Trophoblast cell (in vitro differentiated cells and primary cell): Measurements from ENCODE around the gene ITPK1.

ENCODE experiments used
- DNase-seq, 2 donors: peaks; one replicate each; pipeline ENCODE4 v3.0.0-alpha.2; 2016
- H2AFZ ChIP-seq: 2 replicates; pipeline ENCODE4 v1.6.1; 2013; ENCODE audit warnings: low read length, moderate library complexity, mild to moderate bottlenecking; ENCODE audit not compliant: insufficient read depth, poor library complexity
- H2AK5ac ChIP-seq: 2 replicates; pipeline ENCODE4 v1.6.1; 2013; ENCODE audit warnings: mild to moderate bottlenecking, low read length
- H2BK120ac ChIP-seq: 2 replicates; pipeline ENCODE4 v1.6.1; 2013; ENCODE audit warnings: low read length, mild to moderate bottlenecking, moderate library complexity; ENCODE audit not compliant: insufficient read depth, poor library complexity
- H2BK12ac ChIP-seq: 2 replicates; pipeline ENCODE4 v1.6.1; 2013; ENCODE audit warnings: mild to moderate bottlenecking, low read length, moderate library complexity
- H2BK5ac ChIP-seq: 2 replicates; pipeline ENCODE4 v1.6.1; 2013; ENCODE audit warnings: low read length, low read depth, moderate library complexity, mild to moderate bottlenecking; ENCODE audit not compliant: poor library complexity
- H3K14ac ChIP-seq: 2 replicates; pipeline ENCODE4 v1.6.1; 2013; ENCODE audit warnings: mild to moderate bottlenecking, low read length
- H3K18ac ChIP-seq: 2 replicates; pipeline ENCODE4 v1.6.1; 2013; ENCODE audit warnings: mild to moderate bottlenecking, low read length
- H3K23ac ChIP-seq: 2 replicates; pipeline ENCODE4 v1.6.1; 2013; ENCODE audit warnings: low read length
- H3K27ac ChIP-seq: 2 replicates; pipeline ENCODE4 v1.5.1; 2013; ENCODE audit warnings: low read depth, mild to moderate bottlenecking, inconsistent platforms, low read length, moderate library complexity
- H3K27me3 ChIP-seq: 2 replicates; pipeline ENCODE4 v1.6.1; 2013; ENCODE audit warnings: inconsistent platforms, mild to moderate bottlenecking, low read length, moderate library complexity; ENCODE audit not compliant: insufficient read depth
- H3K36me3 ChIP-seq, 2 experiments: 1 replicate in 1 of 2; 2 replicates in 1 of 2; pipeline ENCODE4 v1.6.1; 2013; ENCODE audit warnings: low read length in 2 of 2, mild to moderate bottlenecking in 2 of 2, moderate library complexity in 1 of 2; ENCODE audit not compliant: insufficient read depth in 2 of 2, control insufficient read depth in 1 of 2
- H3K4ac ChIP-seq: 2 replicates; pipeline ENCODE4 v1.6.1; 2013; ENCODE audit warnings: low read depth, mild to moderate bottlenecking, low read length, moderate library complexity
- H3K4me1 ChIP-seq, 2 experiments: 1 replicate in 1 of 2; 2 replicates in 1 of 2; pipeline ENCODE4 v1.6.1; 2013; ENCODE audit warnings: low read length in 2 of 2, mild to moderate bottlenecking in 2 of 2, moderate library complexity in 1 of 2; ENCODE audit not compliant: insufficient read depth in 2 of 2, control insufficient read depth in 1 of 2
- H3K4me2 ChIP-seq: 2 replicates; pipeline ENCODE4 v1.6.1; 2013; ENCODE audit warnings: inconsistent platforms, mild to moderate bottlenecking, low read length, moderate library complexity
- H3K4me3 ChIP-seq: 2 replicates; pipeline ENCODE4 v1.5.1; 2013; ENCODE audit warnings: mild to moderate bottlenecking, low read depth, low read length, inconsistent platforms
- H3K79me1 ChIP-seq: one replicate; pipeline ENCODE4 v1.6.1; 2013; ENCODE audit warnings: low read length
- H3K79me2 ChIP-seq: 2 replicates; pipeline ENCODE4 v1.6.1; 2013; ENCODE audit warnings: low read length, mild to moderate bottlenecking; ENCODE audit not compliant: control insufficient read depth, insufficient read depth, poor library complexity
- H3K9ac ChIP-seq: 2 replicates; pipeline ENCODE4 v1.6.1; 2013; ENCODE audit warnings: mild to moderate bottlenecking, low read length
- H3K9me3 ChIP-seq: 2 replicates; pipeline ENCODE4 v1.6.1; 2013; ENCODE audit warnings: low read depth, mild to moderate bottlenecking, control low read depth, inconsistent platforms, low read length; ENCODE audit not compliant: insufficient read depth
- H4K12ac ChIP-seq: 2 replicates; pipeline ENCODE4 v1.6.1; 2013; ENCODE audit warnings: low read depth, mild to moderate bottlenecking, low read length, moderate library complexity
- H4K8ac ChIP-seq: 2 replicates; pipeline ENCODE4 v1.6.1; 2013; ENCODE audit warnings: low read depth, mild to moderate bottlenecking, low read length, moderate library complexity
- H4K91ac ChIP-seq: one replicate; pipeline ENCODE4 v1.6.1; 2013; ENCODE audit warnings: low read depth, mild to moderate bottlenecking, low read length, moderate library complexity
- WGBS: extraction: QIAGEN DNeasy Blood & Tissue Kit; methylation state at CpG from one replicate; pipeline ENCODE4 v1.1.7; 2013; ENCODE audit warnings: missing lambda C conversion rate; ENCODE audit not compliant: insufficient read length, insufficient coverage; ENCODE audit errors: extremely low coverage; 5-methylcytosine and 5-hydroxymethylcytosine counted together

Gene ITPK1

GRCh38 chr14:92928258-92928629 is 187.5 kb downstream of the ITPK1 start:
- Histone ChIP-seq H4K8ac (no peak overlapping the region), H3K27ac (no peak overlapping the region), H3K18ac (no peak overlapping the region), H2BK12ac (no peak overlapping the region), H3K9me3 (no peaks in the 10 kb centered on the region), H2AFZ (no peak overlapping the region), H3K36me3 (no peaks in the 10 kb centered on the region), H3K4me1 (peaks cover 0 to 2% of the 10 kb centered on the region in 2 experiments), H3K23ac (no peak overlapping the region), H4K91ac (no peak overlapping the region), H3K27me3 (no peaks in the 10 kb centered on the region), H2AK5ac (no peak overlapping the region), H3K4me2 (no peak overlapping the region), H2BK120ac (no peak overlapping the region), H3K4ac (no peak overlapping the region), H3K9ac (no peak overlapping the region), H2BK5ac (no peak overlapping the region), H3K4me3 (no peak overlapping the region), H3K79me1 (no peaks in the 10 kb centered on the region), H3K79me2 (no peaks in the 10 kb centered on the region), H4K12ac (no peak overlapping the region), H3K14ac (no peak overlapping the region)
- no peak for DNase-seq
- no CpG with 5 or more reads among the region's 3 CpGs for WGBS

- no peak overlapping the region for H3K18ac ChIP-seq
- no peak overlapping the region for H4K12ac ChIP-seq
- DNase-seq, result peak; percentile 65 to 86
- H3K79me1 ChIP-seq, result no peaks in the 10 kb centered on the region
- no CpG with 5 or more reads among the region's 14 CpGs for WGBS
- H4K8ac ChIP-seq, result no peak overlapping the region
- H3K9ac ChIP-seq, result no peak overlapping the region
- H2AFZ ChIP-seq, result no peak overlapping the region
- no peaks in the 10 kb centered on the region for H3K36me3 ChIP-seq
- no peak overlapping the region for H2BK120ac ChIP-seq
- no peak overlapping the region for H2BK5ac ChIP-seq
- no peak overlapping the region for H2AK5ac ChIP-seq
- no peak overlapping the region for H3K4me3 ChIP-seq
- no peaks in the 10 kb centered on the region for H3K9me3 ChIP-seq
- no peak overlapping the region for H3K4me2 ChIP-seq
- no peaks in the 10 kb centered on the region for H3K79me2 ChIP-seq
- no peak overlapping the region for H4K91ac ChIP-seq
- no peak overlapping the region for H3K14ac ChIP-seq
- H3K27ac ChIP-seq, result no peak overlapping the region
- no peak overlapping the region for H3K23ac ChIP-seq
- peaks cover 0 to 5% of the 10 kb centered on the region in 2 experiments for H3K4me1 ChIP-seq
- H3K4ac ChIP-seq, result no peak overlapping the region
- H3K27me3 ChIP-seq, result no peaks in the 10 kb centered on the region
- H2BK12ac ChIP-seq, result no peak overlapping the region
Observed at GRCh38 chr14:92927349-92928257, 188.1 kb downstream of the ITPK1 start.

GRCh38 chr14:92926931-92927330 is 188.8 kb downstream of the ITPK1 start:
- WGBS, result no CpG with 5 or more reads among the region's 3 CpGs
- H2BK12ac ChIP-seq, result no peak overlapping the region
- H3K27me3 ChIP-seq, result no peaks in the 10 kb centered on the region
- DNase-seq, result peak; percentile 25 to 63
- no peak overlapping the region for H2AK5ac ChIP-seq
- H3K4ac ChIP-seq, result no peak overlapping the region
- H3K4me3 ChIP-seq, result no peak overlapping the region
- H3K4me2 ChIP-seq, result no peak overlapping the region
- no peak overlapping the region for H3K23ac ChIP-seq
- H2BK120ac ChIP-seq, result no peak overlapping the region
- H3K14ac ChIP-seq, result no peak overlapping the region
- H2BK5ac ChIP-seq, result no peak overlapping the region
- no peak overlapping the region for H2AFZ ChIP-seq
- no peak overlapping the region for H4K8ac ChIP-seq
- no peak overlapping the region for H4K91ac ChIP-seq
- H3K27ac ChIP-seq, result no peak overlapping the region
- peaks cover 0 to 5% of the 10 kb centered on the region in 2 experiments for H3K4me1 ChIP-seq
- H3K9me3 ChIP-seq, result peaks cover 2% of the 10 kb centered on the region
- no peaks in the 10 kb centered on the region for H3K79me1 ChIP-seq
- no peaks in the 10 kb centered on the region for H3K36me3 ChIP-seq
- no peak overlapping the region for H3K18ac ChIP-seq
- H3K79me2 ChIP-seq, result no peaks in the 10 kb centered on the region
- no peak overlapping the region for H3K9ac ChIP-seq
- H4K12ac ChIP-seq, result no peak overlapping the region

- H3K27ac ChIP-seq, result no peak overlapping the region
- H2AK5ac ChIP-seq, result no peak overlapping the region
- no peaks in the 10 kb centered on the region for H3K36me3 ChIP-seq
- H2BK12ac ChIP-seq, result no peak overlapping the region
- H2BK5ac ChIP-seq, result no peak overlapping the region
- peaks cover 0 to 5% of the 10 kb centered on the region in 2 experiments for H3K4me1 ChIP-seq
- H3K4me2 ChIP-seq, result no peak overlapping the region
- DNase-seq, result peak; percentile 88 to 89
- H3K4ac ChIP-seq, result no peak overlapping the region
- H3K18ac ChIP-seq, result no peak overlapping the region
- no peak overlapping the region for H3K14ac ChIP-seq
- H3K27me3 ChIP-seq, result no peaks in the 10 kb centered on the region
- H3K9ac ChIP-seq, result no peak overlapping the region
- no peaks in the 10 kb centered on the region for H3K79me1 ChIP-seq
- no peak overlapping the region for H2BK120ac ChIP-seq
- H4K12ac ChIP-seq, result no peak overlapping the region
- no peak overlapping the region for H3K4me3 ChIP-seq
- H4K8ac ChIP-seq, result no peak overlapping the region
- H3K23ac ChIP-seq, result no peak overlapping the region
- no peak overlapping the region for H2AFZ ChIP-seq
- WGBS, result no CpG with 5 or more reads among the region's 5 CpGs
- H3K9me3 ChIP-seq, result peaks cover 2% of the 10 kb centered on the region
- no peak overlapping the region for H4K91ac ChIP-seq
- H3K79me2 ChIP-seq, result no peaks in the 10 kb centered on the region
Observed at GRCh38 chr14:92926180-92926845, 189.4 kb downstream of the ITPK1 start.
